GM18858 (cell line): ENCODE measurements around the gene MCL1.
A peak's percentile ranks its signal among the peaks of the same experiment; 100 is the strongest.
"Not testable (repeated sequence)": the region's sequence is repeated elsewhere in the genome, so short reads cannot be mapped to it uniquely, and the experiment has no call there.

Experiments
- ATAC-seq: cut with Tn5 transposase; IDR thresholded peaks from one replicate; pipeline ENCODE4 v1.9.1; 2021; ENCODE audit not compliant: unreplicated experiment

Gene MCL1

GRCh38 chr1:150573648-150574071 lies 5.8 kb downstream of the MCL1 start:
- ATAC-seq: not testable (repeated sequence)

- ATAC-seq: no peak
Measured at GRCh38 chr1:150572918-150573647, 6.3 kb downstream of the MCL1 start.

DNA sequence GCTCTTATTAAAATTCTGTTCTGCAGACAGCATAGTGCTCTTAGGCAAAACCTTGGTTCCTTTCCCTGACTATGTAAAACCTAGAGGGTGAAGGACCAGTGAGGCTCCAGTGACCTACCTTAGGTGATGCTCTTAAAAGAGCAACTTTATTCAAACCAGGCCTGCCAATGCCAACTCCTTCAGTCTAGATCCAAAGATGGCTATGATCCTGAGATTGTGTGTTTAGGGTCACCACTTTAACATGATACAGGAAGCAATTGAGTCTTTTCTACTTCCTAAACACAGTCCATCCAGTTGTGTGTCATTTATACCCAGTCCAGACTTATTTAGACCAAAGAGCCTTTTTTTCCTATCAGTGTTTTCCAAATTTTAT lies 10.8 kb downstream of the MCL1 start:
- no peak for ATAC-seq

GRCh38 chr1:150567717-150568593 lies 11.5 kb downstream of the MCL1 start:
- no peak for ATAC-seq

- no peak for ATAC-seq
Measured at GRCh38 chr1:150567341-150567716, 12.1 kb downstream of the MCL1 start.

DNA sequence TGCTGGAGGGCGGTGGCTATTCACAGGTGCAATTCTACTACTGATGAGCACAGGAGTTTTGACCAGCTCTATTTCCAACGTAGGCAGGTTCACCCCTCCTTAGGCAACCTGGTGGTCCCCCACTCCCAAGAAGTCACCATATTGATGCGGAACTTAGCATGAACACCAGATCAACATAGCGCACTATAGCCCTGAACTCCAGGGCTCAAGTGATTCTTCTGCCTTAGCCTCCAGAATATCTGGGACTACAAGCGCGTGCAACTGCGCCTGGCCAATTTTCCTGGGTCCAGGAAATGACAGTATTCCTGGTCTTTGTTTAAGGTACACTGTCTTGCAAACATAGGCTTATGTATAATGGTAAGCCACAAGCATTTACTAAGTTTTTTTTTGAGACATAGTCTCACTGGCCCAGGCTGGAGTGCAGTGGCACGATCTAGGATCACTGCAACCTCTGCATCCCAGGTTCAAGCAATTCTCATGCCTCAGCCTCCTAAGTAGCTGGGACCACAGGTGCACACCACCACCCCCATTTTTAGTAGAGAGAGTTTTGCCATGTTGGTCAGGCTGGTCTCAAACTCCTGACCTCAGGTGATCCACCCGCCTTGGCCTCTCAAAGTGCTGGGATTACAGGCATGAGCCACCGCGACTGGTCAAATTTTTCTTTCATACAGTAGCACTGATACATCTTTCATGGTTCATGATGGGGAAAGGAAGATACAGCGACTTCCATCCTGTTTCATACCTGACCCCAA lies 12.6 kb downstream of the MCL1 start:
- ATAC-seq: no peak

- ATAC-seq: not testable (repeated sequence)
Measured at GRCh38 chr1:150565240-150565991, 14.0 kb downstream of the MCL1 start.

GRCh38 chr1:150564051-150564991 lies 15.1 kb downstream of the MCL1 start:
- ATAC-seq: no peak

DNA sequence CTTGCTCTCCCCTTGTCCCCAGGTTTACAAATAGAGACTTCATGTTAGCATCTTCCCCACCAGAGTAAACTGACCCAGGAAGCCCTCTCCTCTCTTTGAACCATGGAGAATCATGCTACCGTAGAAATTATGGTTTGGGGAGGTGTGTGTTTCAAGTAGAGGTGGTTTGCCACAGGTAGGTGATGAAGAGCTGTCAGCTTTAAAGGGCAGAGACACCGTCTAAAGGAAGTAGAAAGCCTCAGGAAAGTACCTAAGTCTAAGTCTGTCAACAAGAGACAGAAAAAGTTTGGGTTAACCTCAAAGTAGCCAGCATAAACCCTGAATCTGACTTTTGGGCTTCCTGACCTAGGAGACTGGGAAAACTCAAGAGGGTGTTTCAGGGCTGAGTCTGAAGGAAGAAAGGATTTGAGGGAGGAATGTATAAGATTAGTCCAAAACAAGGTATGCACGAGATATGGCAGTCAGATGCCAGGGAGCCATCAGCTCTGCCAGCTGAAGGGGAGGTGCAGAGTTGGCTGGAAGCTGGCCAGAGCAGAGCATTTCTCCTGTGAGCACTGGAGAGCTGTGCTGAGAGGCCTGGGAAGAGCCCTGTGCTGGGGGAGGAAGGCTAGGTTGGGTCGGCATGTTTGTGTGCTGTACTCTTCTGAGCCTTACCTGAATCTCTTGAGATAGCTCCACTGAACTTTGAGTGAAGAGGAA lies 15.9 kb downstream of the MCL1 start:
- ATAC-seq: no peak

DNA sequence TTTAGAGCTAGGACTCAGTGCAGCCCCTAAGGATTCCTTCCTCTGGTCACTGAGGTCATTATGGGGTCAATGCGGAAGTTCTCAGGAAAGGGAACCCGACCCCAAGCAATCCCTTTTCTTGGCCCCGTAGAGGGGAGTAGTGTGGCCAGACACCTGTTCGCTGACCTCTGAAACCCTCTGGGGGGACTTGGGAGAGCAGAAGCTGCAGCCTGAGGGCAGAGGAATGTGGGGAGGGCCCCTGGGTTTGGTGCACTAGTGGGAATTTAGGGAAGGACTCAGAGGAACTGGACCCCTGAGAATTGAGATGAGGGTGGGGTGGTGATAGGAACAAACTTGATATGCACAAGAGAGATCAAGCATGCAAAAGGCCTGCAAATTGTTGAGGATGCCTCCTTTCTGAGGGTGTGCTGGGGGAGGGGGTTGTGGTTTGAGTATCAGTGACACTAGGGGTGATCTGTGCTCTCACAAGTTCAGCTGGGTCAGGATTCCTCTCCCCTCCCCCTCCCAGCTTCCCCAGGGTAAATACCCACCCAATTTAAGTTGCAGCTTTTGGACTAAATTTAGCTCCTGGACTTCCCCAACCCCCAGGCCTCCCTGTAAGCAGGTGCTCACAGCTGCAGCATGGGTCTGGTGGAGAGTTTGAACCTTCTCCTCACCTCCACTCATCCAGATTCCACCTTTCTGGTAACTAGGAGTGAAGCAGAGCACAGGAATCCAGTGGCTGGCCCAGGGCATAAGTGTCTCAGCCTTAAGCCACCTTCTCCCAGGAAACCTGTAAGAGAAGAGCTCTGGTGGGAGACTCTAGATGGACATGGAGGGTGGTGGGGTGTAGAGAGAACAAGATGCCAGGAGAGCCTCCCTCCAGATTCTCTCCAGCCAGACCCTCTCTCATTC lies 16.7 kb downstream of the MCL1 start:
- ATAC-seq: no peak

DNA sequence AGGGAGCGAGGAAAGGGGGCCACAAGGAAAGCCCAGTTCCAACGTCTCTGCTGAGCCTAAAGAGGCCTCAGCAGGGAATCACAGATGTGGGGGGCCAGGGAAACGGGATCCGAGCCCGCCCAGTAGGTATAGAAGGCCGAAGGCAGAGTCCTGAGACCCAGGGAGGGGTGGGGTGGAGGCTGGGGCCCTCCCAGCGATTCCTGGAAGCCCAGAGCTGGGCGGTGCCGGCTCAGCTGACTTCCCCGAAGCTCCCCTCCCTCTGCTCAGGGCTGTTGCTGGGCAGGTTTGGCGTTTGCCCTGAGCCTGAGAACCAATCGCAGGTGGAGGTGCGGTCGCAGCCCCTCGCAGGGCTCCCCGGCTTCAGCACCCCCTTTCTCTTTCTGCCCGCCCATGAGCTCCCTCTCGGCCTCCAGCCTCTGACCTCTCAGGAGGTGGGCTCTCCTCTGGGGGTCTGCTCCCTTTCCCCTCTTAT lies 17.4 kb downstream of the MCL1 start:
- peak; percentile 26 for ATAC-seq

GRCh38 chr1:150561254-150561973 lies 18.0 kb downstream of the MCL1 start:
- no peak for ATAC-seq

DNA sequence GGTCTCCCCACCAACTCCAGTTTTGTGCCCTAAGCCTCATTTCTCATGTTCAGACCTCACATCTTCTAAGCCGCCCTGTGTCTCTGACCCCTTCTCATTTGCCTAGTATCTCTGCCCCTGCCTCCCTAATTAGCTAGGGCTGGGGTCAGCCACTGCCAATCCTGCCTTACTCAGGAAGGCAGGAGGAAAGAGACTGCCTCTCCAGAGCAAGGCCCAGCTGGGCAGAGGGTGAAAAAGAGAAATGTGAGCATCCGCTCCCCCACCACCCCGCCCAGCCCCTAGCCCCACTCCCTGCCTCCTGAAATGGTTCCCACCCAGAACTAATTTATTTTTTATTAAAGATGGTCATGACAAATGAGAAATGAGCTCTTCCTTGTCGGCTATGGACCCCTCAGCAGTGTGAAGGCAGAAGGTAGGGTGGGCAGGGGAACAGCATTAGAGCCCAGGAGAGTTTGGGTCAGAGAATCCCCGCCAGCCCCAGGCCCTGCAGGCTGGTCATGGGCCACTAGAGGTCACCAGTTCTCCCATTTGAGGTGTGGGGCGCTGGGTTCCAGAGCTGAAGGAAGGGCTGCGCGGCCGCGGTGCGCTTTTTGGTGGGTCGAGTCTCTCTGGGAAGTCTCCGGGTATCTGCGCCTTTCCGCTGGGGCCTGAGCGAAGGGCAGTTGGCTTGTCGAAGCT lies 18.7 kb downstream of the MCL1 start:
- ATAC-seq: no peak

GRCh38 chr1:150560011-150560438 lies 19.4 kb downstream of the MCL1 start:
- ATAC-seq: no peak

- no peak for ATAC-seq
Measured at GRCh38 chr1:150559656-150560010, 19.8 kb downstream of the MCL1 start.

- ATAC-seq: no peak
Measured at GRCh38 chr1:150558761-150559655, 20.4 kb downstream of the MCL1 start.
